T-cell (primary cell): ENCODE measurements around the gene CNTNAP5. TPM values are rescaled to one million over a fixed set of nuclear protein-coding genes. Genes with fewer than 3 reads are reported as not detected.

Source experiments
- ATAC-seq, 4 experiments: fragments of 200-7000 bp in 3 of 4; fragments of 150-1000 bp in 1 of 4; cut with Tn5 transposase; replicated peaks in 1 of 4; 1 replicate in 3 of 4; 2 replicates in 1 of 4; pipeline ENCODE4 v1.10.0; 2021; ENCODE audit warnings: moderate library complexity in 3 of 4, mild to moderate bottlenecking in 2 of 4, moderate number of reproducible peaks in 1 of 4
- CTCF ChIA-PET, 2 donors: fragments of 300-600 bp; sonication (Branson Sonifier 250); formaldehyde crosslinking; loops; one replicate each; lab custom pipeline; 2022; ENCODE audit warnings: antibody characterized with exemption in 2 of 2; lab: Charles Lee
- POLR2A ChIA-PET, 2 donors: fragments of 300-600 bp; sonication (Branson Sonifier 250); formaldehyde crosslinking; loops; one replicate each; lab custom pipeline; 2022; ENCODE audit warnings: antibody characterized with exemption in 2 of 2; lab: Charles Lee
- DNase-seq, 35 experiments: peaks; one replicate each; pipeline versions ENCODE4 v3.0.0 to v3.0.0-alpha.2; 2013 to 2023
- H3K27ac ChIP-seq: one replicate; pipeline ENCODE4 v1.5.1; 2013; ENCODE audit warnings: low read length
- H3K27me3 ChIP-seq, 2 experiments: replicated peaks in 1 of 2; 1 replicate in 1 of 2; 2 replicates in 1 of 2; pipeline versions ENCODE4 v1.6.1 to v1.7.0; 2013; ENCODE audit warnings: low read length in 1 of 2, mixed read lengths in 1 of 2; ENCODE audit not compliant: control insufficient read depth in 2 of 2, insufficient read depth in 2 of 2; ENCODE audit errors: extremely low read depth in 1 of 2
- H3K36me3 ChIP-seq, 2 donors: 1 replicate in 1 of 2; 2 replicates in 1 of 2; pipeline versions ENCODE4 v1.6.1 to v1.7.0; 2013; ENCODE audit warnings: low read length in 1 of 2; ENCODE audit not compliant: control insufficient read depth in 2 of 2, insufficient read depth in 1 of 2; ENCODE audit errors: extremely low read depth in 1 of 2
- H3K4me1 ChIP-seq, 2 experiments: 1 replicate in 1 of 2; 2 replicates in 1 of 2; pipeline versions ENCODE4 v1.6.1 to v1.7.0; 2013; ENCODE audit warnings: low read length in 2 of 2, mixed read lengths in 1 of 2; ENCODE audit not compliant: insufficient read depth in 2 of 2, control insufficient read depth in 1 of 2; ENCODE audit errors: extremely low read depth in 1 of 2
- H3K4me3 ChIP-seq, 2 donors: 1 replicate in 1 of 2; 2 replicates in 1 of 2; pipeline versions ENCODE4 v1.5.1 to v1.7.0; 2013; ENCODE audit warnings: mild to moderate bottlenecking in 2 of 2, low read length in 1 of 2, moderate library complexity in 1 of 2; ENCODE audit not compliant: control insufficient read depth in 1 of 2; ENCODE audit errors: extremely low read depth in 1 of 2
- H3K9me3 ChIP-seq: 2 replicates; pipeline ENCODE4 v1.7.0; 2013
- H3K27ac Mint-ChIP-seq, 2 donors: one replicate each; pipeline ENCODE4 v1.8.0; 2020 to 2021; ENCODE audit warnings: mild to moderate bottlenecking in 2 of 2, mixed read lengths in 2 of 2
- H3K27me3 Mint-ChIP-seq, 2 donors: one replicate each; pipeline ENCODE4 v1.8.0; 2021 to 2022; ENCODE audit warnings: mixed read lengths in 2 of 2
- H3K36me3 Mint-ChIP-seq: one replicate; pipeline ENCODE4 v1.8.0; 2021; ENCODE audit warnings: mixed read lengths
- H3K4me1 Mint-ChIP-seq, 3 donors: one replicate each; pipeline ENCODE4 v1.8.0; 2020 to 2022; ENCODE audit warnings: mixed read lengths in 3 of 3, mild to moderate bottlenecking in 1 of 3
- H3K4me3 Mint-ChIP-seq, 3 donors: one replicate each; pipeline ENCODE4 v1.8.0; 2020 to 2022; ENCODE audit warnings: mild to moderate bottlenecking in 3 of 3, mixed read lengths in 3 of 3, moderate library complexity in 3 of 3
- H3K9me3 Mint-ChIP-seq, 3 donors: one replicate each; pipeline ENCODE4 v1.8.0; 2020 to 2022; ENCODE audit warnings: mixed read lengths in 3 of 3
- WGBS: methylation state at CpG from one replicate; pipeline ENCODE4 v1.1.5; 2013; ENCODE audit warnings: missing lambda C conversion rate; ENCODE audit not compliant: insufficient coverage; 5-methylcytosine and 5-hydroxymethylcytosine counted together
- total RNA-seq, 35 experiments: library from RNA in 6 of 35; stranded (reverse) in 6 of 35; fragments of 120-200 nt in 1 of 35; gene quantifications; one replicate each; pipeline versions ENCODE4 v1.2.1 to v1.2.4 and lab custom pipeline; 2013 to 2026

Gene CNTNAP5
- total RNA-seq, 5 donors from 2014 or later (not counting 1 experiment from before 2014, with no cell fraction given), result not detected

GRCh38 chr2:124480958-124481357, 455.9 kb downstream of the CNTNAP5 start:
- H3K27ac ChIP-seq, result no peak overlapping the region
- peaks cover 4 to 8% (median 5%) of the 10 kb centered on the region in 3 donors for H3K9me3 Mint-ChIP-seq
- whole genome bisulfite sequencing, result no CpG with 5 or more reads among the region's 4 CpGs
- H3K27me3 Mint-ChIP-seq, result no peaks in the 10 kb centered on the region
- no peak overlapping the region for H3K4me3 Mint-ChIP-seq
- DNase-seq (no peak), ATAC-seq (no peak)
- H3K27ac Mint-ChIP-seq, result no peak overlapping the region
- H3K4me1 Mint-ChIP-seq, result no peaks in the 10 kb centered on the region
- no peaks in the 10 kb centered on the region for H3K9me3 ChIP-seq
- ChIA-PET POLR2A (no interaction called here), CTCF (no interaction called here)
- H3K36me3 Mint-ChIP-seq, result no peaks in the 10 kb centered on the region
- no peaks in the 10 kb centered on the region for H3K36me3 ChIP-seq
- H3K4me3 ChIP-seq, result no peak overlapping the region
- no peaks in the 10 kb centered on the region for H3K4me1 ChIP-seq
- no peaks in the 10 kb centered on the region for H3K27me3 ChIP-seq

DNA sequence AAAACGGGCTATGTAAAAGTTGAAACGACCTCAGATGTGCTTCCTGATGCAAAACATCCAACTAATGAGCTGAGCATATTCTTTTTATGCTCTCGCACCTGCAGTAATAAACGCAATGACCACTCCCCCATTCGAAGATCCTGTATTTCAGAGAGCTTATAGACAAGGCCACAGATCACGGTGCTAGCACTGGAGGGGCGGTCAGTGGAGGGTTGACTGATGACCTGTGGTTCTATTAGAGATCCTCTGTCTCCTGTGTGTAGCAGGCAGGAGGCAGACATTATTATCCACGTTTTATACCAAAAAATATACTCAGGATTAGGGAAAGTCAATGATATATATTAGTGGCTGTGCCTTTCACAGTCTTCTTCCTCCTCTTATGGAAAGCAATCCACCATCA, 457.0 kb downstream of the CNTNAP5 start:
- WGBS, result 72% methylated on average over 4 of the region's 8 CpGs
- no peak overlapping the region for H3K4me3 ChIP-seq

DNA sequence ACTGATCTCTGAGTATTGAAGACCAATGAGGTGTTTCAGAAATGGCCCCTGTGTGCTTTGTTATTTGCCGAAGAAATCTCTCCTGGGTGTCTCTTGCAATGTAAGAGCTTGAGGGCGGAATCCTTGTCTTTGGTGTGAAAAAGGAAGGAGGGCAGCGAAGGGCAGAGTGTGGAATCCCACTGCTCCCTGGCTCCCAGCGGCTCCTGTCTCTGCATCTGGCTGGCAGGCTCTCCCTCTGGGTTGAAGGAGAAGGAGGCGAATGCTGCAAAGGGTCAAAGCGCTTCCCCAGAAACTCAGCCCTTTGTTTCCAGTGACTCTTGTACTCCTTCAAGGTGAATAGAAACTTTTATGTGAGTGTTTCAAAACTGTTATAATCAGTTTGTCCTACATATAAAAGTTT, 457.5 kb downstream of the CNTNAP5 start:
- H3K4me1 Mint-ChIP-seq, result no peaks in the 10 kb centered on the region

More for the DNA sequence above, 457.0 kb downstream of the CNTNAP5 start:
- no peak overlapping the region for H3K27ac ChIP-seq
- no peaks in the 10 kb centered on the region for H3K27me3 Mint-ChIP-seq
- CTCF ChIA-PET, result no interaction called here
- no peaks in the 10 kb centered on the region for H3K4me1 Mint-ChIP-seq
- no peaks in the 10 kb centered on the region for H3K36me3 ChIP-seq
- no peaks in the 10 kb centered on the region for H3K4me1 ChIP-seq
- no peak overlapping the region for H3K27ac Mint-ChIP-seq
- DNase-seq (no peak), ATAC-seq (no peak)
- H3K9me3 Mint-ChIP-seq, result peaks cover 2 to 8% (median 4%) of the 10 kb centered on the region in 3 donors
- no peak overlapping the region for H3K4me3 Mint-ChIP-seq
- no peaks in the 10 kb centered on the region for H3K27me3 ChIP-seq
- POLR2A ChIA-PET, result no interaction called here
- H3K9me3 ChIP-seq, result no peaks in the 10 kb centered on the region
- no peaks in the 10 kb centered on the region for H3K36me3 Mint-ChIP-seq

GRCh38 chr2:124485659-124486058, 460.6 kb downstream of the CNTNAP5 start:
- POLR2A ChIA-PET, result no interaction called here
- ATAC-seq (no peak), DNase-seq (no peak)
- Histone ChIP-seq H3K36me3 (no peaks in the 10 kb centered on the region), H3K27ac (no peak overlapping the region), H3K4me1 (no peaks in the 10 kb centered on the region), H3K27me3 (no peaks in the 10 kb centered on the region), H3K4me3 (no peak overlapping the region), H3K9me3 (no peaks in the 10 kb centered on the region)
- Mint-ChIP-seq H3K27ac (no peak overlapping the region), H3K4me1 (no peaks in the 10 kb centered on the region), H3K9me3 (peaks cover 2 to 12% (median 8%) of the 10 kb centered on the region in 3 donors), H3K27me3 (no peaks in the 10 kb centered on the region), H3K4me3 (no peak overlapping the region), H3K36me3 (no peaks in the 10 kb centered on the region)
- CTCF ChIA-PET, result interaction anchor here in 1 of 2 donors (0.7 kb wide), 2 partner anchors 24 to 1209 kb away, joined by 3 to 4 read pairs; no protein-coding TSS in a partner anchor
- 98% methylated on average over 4 of the region's 5 CpGs for WGBS

More for the DNA sequence above, 457.5 kb downstream of the CNTNAP5 start:
- ChIA-PET POLR2A (no interaction called here), CTCF (no interaction called here)
- WGBS, result 83% methylated on average over 1 of the region's 6 CpGs
- H3K27me3 Mint-ChIP-seq, result no peaks in the 10 kb centered on the region
- no peaks in the 10 kb centered on the region for H3K4me1 ChIP-seq
- H3K27me3 ChIP-seq, result no peaks in the 10 kb centered on the region
- no peaks in the 10 kb centered on the region for H3K36me3 ChIP-seq
- H3K9me3 Mint-ChIP-seq, result peaks cover 2 to 8% (median 4%) of the 10 kb centered on the region in 3 donors
- no peak overlapping the region for H3K27ac ChIP-seq
- H3K36me3 Mint-ChIP-seq, result no peaks in the 10 kb centered on the region
- no peaks in the 10 kb centered on the region for H3K9me3 ChIP-seq
- no peak overlapping the region for H3K4me3 ChIP-seq
- no peak for DNase-seq
- no peak for ATAC-seq
- H3K4me3 Mint-ChIP-seq, result no peak overlapping the region
- no peak overlapping the region for H3K27ac Mint-ChIP-seq

- Histone ChIP-seq H3K4me1 (no peaks in the 10 kb centered on the region), H3K36me3 (no peaks in the 10 kb centered on the region), H3K27me3 (no peaks in the 10 kb centered on the region), H3K4me3 (no peak overlapping the region), H3K9me3 (no peaks in the 10 kb centered on the region), H3K27ac (no peak overlapping the region)
- Mint-ChIP-seq H3K4me1 (no peaks in the 10 kb centered on the region), H3K36me3 (no peaks in the 10 kb centered on the region), H3K9me3 (peaks cover 3 to 8% (median 8%) of the 10 kb centered on the region in 3 donors), H3K27ac (no peak overlapping the region), H3K27me3 (no peaks in the 10 kb centered on the region), H3K4me3 (no peak overlapping the region)
- CTCF ChIA-PET, result interaction anchor here in 1 of 2 donors (0.6 kb wide), 1 partner anchor 57 kb away, joined by 3 read pairs; no protein-coding TSS in a partner anchor
- DNase-seq (no peak), ATAC-seq (no peak)
- POLR2A ChIA-PET, result no interaction called here
These were observed 464.6 kb downstream of the CNTNAP5 start for GRCh38 chr2:124489686-124490085.

DNA sequence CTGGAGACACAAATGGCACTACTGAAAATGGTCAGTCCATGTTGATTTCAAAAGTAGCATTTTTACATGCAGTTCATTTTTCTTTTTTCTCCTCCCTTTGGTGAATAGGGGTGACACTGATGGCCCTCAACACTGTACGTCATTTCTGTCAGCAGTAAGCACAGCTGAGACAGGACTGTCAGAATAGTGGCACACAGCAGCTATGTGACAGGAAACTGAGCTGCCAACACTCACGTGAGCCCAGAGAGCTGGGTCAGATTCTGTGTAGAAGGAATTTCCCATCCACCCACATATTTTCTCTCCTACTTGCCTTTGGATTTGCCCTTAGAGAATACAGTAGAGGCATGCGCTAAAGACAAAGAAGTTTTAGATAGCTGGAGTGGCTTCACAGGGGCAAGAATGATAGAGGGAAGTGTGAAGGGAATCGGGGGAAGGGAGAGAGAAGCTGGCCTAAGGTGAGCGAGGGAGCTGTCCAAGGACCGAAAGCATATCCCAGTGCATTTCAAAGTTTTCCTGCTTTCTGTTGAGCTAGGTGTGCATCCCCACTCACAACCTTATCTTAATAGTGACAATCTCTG, 476.6 kb downstream of the CNTNAP5 start:
- Mint-ChIP-seq H3K4me1 (no peaks in the 10 kb centered on the region), H3K27me3 (no peaks in the 10 kb centered on the region), H3K4me3 (no peak overlapping the region), H3K36me3 (no peaks in the 10 kb centered on the region), H3K9me3 (peaks cover 6 to 23% (median 8%) of the 10 kb centered on the region in 3 donors), H3K27ac (no peak overlapping the region)
- ATAC-seq (no peak), DNase-seq (no peak)
- no CpG with 5 or more reads among the region's 6 CpGs for WGBS
- Histone ChIP-seq H3K4me1 (no peaks in the 10 kb centered on the region), H3K36me3 (no peaks in the 10 kb centered on the region), H3K4me3 (no peak overlapping the region), H3K27ac (no peak overlapping the region), H3K27me3 (no peaks in the 10 kb centered on the region), H3K9me3 (no peaks in the 10 kb centered on the region)
- ChIA-PET POLR2A (no interaction called here), CTCF (no interaction called here)
